H9 (cell line): ENCODE measurements around the gene IGDCC3. TPM values are rescaled to one million over a fixed set of nuclear protein-coding genes. Genes with fewer than 3 reads are reported as not detected.
A peak's percentile ranks its signal among the peaks of the same experiment; 100 is the strongest.

ENCODE experiments used
- DNase-seq: peaks from one replicate; pipeline ENCODE4 v3.0.0-alpha.2; 2017
- H2AFZ ChIP-seq: one replicate; pipeline ENCODE4 v1.6.1; 2013; ENCODE audit warnings: mild to moderate bottlenecking, low read length, control low read depth, moderate library complexity
- H2AK5ac ChIP-seq: 2 replicates; pipeline ENCODE4 v1.6.1; 2013; ENCODE audit warnings: low read length, control low read depth, mixed read lengths; ENCODE audit not compliant: insufficient read length
- H2BK120ac ChIP-seq: one replicate; pipeline ENCODE4 v1.6.1; 2013; ENCODE audit warnings: low read depth, mild to moderate bottlenecking, low read length, control low read depth, inconsistent platforms; ENCODE audit not compliant: poor library complexity, severe bottlenecking
- H2BK12ac ChIP-seq: 2 replicates; pipeline ENCODE4 v1.6.1; 2013; ENCODE audit warnings: low read length, control low read depth, mixed read lengths, low read depth; ENCODE audit not compliant: insufficient read length
- H2BK15ac ChIP-seq: 2 replicates; pipeline ENCODE4 v1.6.1; 2013; ENCODE audit warnings: low read depth, low read length, control low read depth
- H2BK20ac ChIP-seq: one replicate; pipeline ENCODE4 v1.6.1; 2013; ENCODE audit warnings: low read depth, mild to moderate bottlenecking, low read length, control low read depth, inconsistent platforms; ENCODE audit not compliant: poor library complexity, severe bottlenecking
- H2BK5ac ChIP-seq: 2 replicates; pipeline ENCODE4 v1.6.1; 2013; ENCODE audit warnings: low read length, control low read depth, mixed read lengths; ENCODE audit not compliant: insufficient read length
- H3K14ac ChIP-seq: 2 replicates; pipeline ENCODE4 v1.6.1; 2013; ENCODE audit warnings: low read length, control low read depth; ENCODE audit not compliant: insufficient read depth
- H3K18ac ChIP-seq: 2 replicates; pipeline ENCODE4 v1.6.1; 2013; ENCODE audit warnings: low read depth, mild to moderate bottlenecking, mixed read lengths, low read length, control low read depth; ENCODE audit not compliant: insufficient read length
- H3K23ac ChIP-seq: 2 replicates; pipeline ENCODE4 v1.6.1; 2013; ENCODE audit warnings: low read length, control low read depth, mixed read lengths, low read depth; ENCODE audit not compliant: insufficient read length
- H3K23me2 ChIP-seq: 2 replicates; pipeline ENCODE4 v1.6.1; 2013; ENCODE audit warnings: low read depth, mild to moderate bottlenecking, mixed read lengths, low read length, control low read depth; ENCODE audit not compliant: insufficient read length, poor library complexity, severe bottlenecking
- H3K27ac ChIP-seq: 2 replicates; pipeline ENCODE4 v1.5.1; 2013; ENCODE audit warnings: low read length, control low read depth, mixed read lengths, low read depth; ENCODE audit not compliant: insufficient read length
- H3K27me3 ChIP-seq: 2 replicates; pipeline ENCODE4 v1.6.1; 2013; ENCODE audit warnings: low read length, control low read depth, inconsistent platforms; ENCODE audit not compliant: insufficient read depth
- H3K4ac ChIP-seq: 2 replicates; pipeline ENCODE4 v1.6.1; 2013; ENCODE audit warnings: low read depth, mild to moderate bottlenecking, control low read depth, inconsistent platforms, low read length, moderate library complexity
- H3K4me1 ChIP-seq: 2 replicates; pipeline ENCODE4 v1.6.1; 2013; ENCODE audit warnings: low read length, control low read depth, inconsistent platforms; ENCODE audit not compliant: insufficient read depth
- H3K4me2 ChIP-seq: 2 replicates; pipeline ENCODE4 v1.6.1; 2013; ENCODE audit warnings: low read length, control low read depth, mixed read lengths; ENCODE audit not compliant: insufficient read length, insufficient read depth
- H3K56ac ChIP-seq: 2 replicates; pipeline ENCODE4 v1.6.1; 2013; ENCODE audit warnings: low read depth, mild to moderate bottlenecking, mixed read lengths, low read length, control low read depth; ENCODE audit not compliant: insufficient read length
- H3K79me1 ChIP-seq: 2 replicates; pipeline ENCODE4 v1.6.1; 2013; ENCODE audit warnings: low read depth, mild to moderate bottlenecking, moderate library complexity, low read length, control low read depth, inconsistent platforms; ENCODE audit not compliant: insufficient read depth, poor library complexity, severe bottlenecking
- H3K79me2 ChIP-seq: 2 replicates; pipeline ENCODE4 v1.6.1; 2013; ENCODE audit warnings: low read length, control low read depth, inconsistent platforms; ENCODE audit not compliant: insufficient read depth
- H3K9ac ChIP-seq: 2 replicates; pipeline ENCODE4 v1.6.1; 2013; ENCODE audit warnings: low read length, control low read depth, mixed read lengths; ENCODE audit not compliant: insufficient read length; ENCODE audit errors: extremely low read depth
- H3K9me3 ChIP-seq: one replicate; pipeline ENCODE4 v1.6.1; 2013; ENCODE audit warnings: low read depth, low read length, inconsistent platforms; ENCODE audit not compliant: control insufficient read depth
- H3T11ph ChIP-seq: one replicate; pipeline ENCODE4 v1.6.1; 2013; ENCODE audit warnings: mild to moderate bottlenecking, low read length, control low read depth, inconsistent platforms
- H4K20me1 ChIP-seq: one replicate; pipeline ENCODE4 v1.6.1; 2013; ENCODE audit not compliant: control insufficient read depth, insufficient read length, insufficient read depth
- H4K5ac ChIP-seq: 2 replicates; pipeline ENCODE4 v1.6.1; 2013; ENCODE audit warnings: low read depth, mild to moderate bottlenecking, mixed read lengths, low read length, control low read depth; ENCODE audit not compliant: insufficient read length
- H4K8ac ChIP-seq: replicated peaks from 2 replicates; pipeline ENCODE4 v1.6.1; 2013; ENCODE audit warnings: low read length, control low read depth, mixed read lengths, low read depth; ENCODE audit not compliant: insufficient read length
- H4K91ac ChIP-seq: 2 replicates; pipeline ENCODE4 v1.6.1; 2013; ENCODE audit warnings: low read depth, mild to moderate bottlenecking, moderate library complexity, mixed read lengths, low read length, control low read depth; ENCODE audit not compliant: insufficient read length
- H3K27ac Mint-ChIP-seq, 3 experiments: 2 replicates in 2 of 3; 3 replicates in 1 of 3; pipeline ENCODE4 v1.8.0; 2020 to 2021; ENCODE audit warnings: mixed read lengths in 3 of 3, mild to moderate bottlenecking in 1 of 3, moderate library complexity in 1 of 3
- H3K27me3 Mint-ChIP-seq: 2 replicates; pipeline ENCODE4 v1.8.0; 2021; ENCODE audit warnings: low read depth, mild to moderate bottlenecking, moderate library complexity, mixed read lengths
- H3K36me3 Mint-ChIP-seq, 3 experiments: 2 replicates in 2 of 3; 3 replicates in 1 of 3; pipeline ENCODE4 v1.8.0; 2020 to 2021; ENCODE audit warnings: low read depth in 3 of 3, mixed read lengths in 3 of 3; ENCODE audit not compliant: insufficient read depth in 1 of 3
- H3K4me1 Mint-ChIP-seq, 2 experiments: 2 replicates each; pipeline ENCODE4 v1.8.0; 2020; ENCODE audit warnings: mixed read lengths in 2 of 2
- H3K4me3 Mint-ChIP-seq, 2 experiments: 2 replicates in 1 of 2; 3 replicates in 1 of 2; pipeline ENCODE4 v1.8.0; 2020 to 2021; ENCODE audit warnings: mild to moderate bottlenecking in 2 of 2, mixed read lengths in 2 of 2, moderate library complexity in 1 of 2
- H3K9me3 Mint-ChIP-seq, 2 experiments: 2 replicates in 1 of 2; 3 replicates in 1 of 2; pipeline ENCODE4 v1.8.0; 2020; ENCODE audit warnings: mild to moderate bottlenecking in 2 of 2, mixed read lengths in 2 of 2, moderate library complexity in 1 of 2
- CTCF ChIP-seq: fragments of 200-600 bp; sonication (generic); conservative IDR thresholded peaks from 3 replicates; pipeline ENCODE4 v1.8.0; 2021; ENCODE audit warnings: antibody characterized with exemption, mild to moderate bottlenecking
- WGBS: extraction: QIAGEN DNeasy Blood & Tissue Kit; methylation state at CpG from one replicate; pipeline ENCODE4 v1.1.7; 2013; ENCODE audit warnings: missing lambda C conversion rate, low lambda C conversion rate, mixed read lengths; ENCODE audit not compliant: insufficient read length; ENCODE audit errors: extremely low coverage; 5-methylcytosine and 5-hydroxymethylcytosine counted together
- total RNA-seq: library from RNA; stranded (reverse); gene quantifications from 2 replicates; pipeline ENCODE4 v1.2.1, GENCODE V29; 2021

IGDCC3 gene
- total RNA-seq, 1 experiment from 2014 or later: 18.9 TPM

GRCh38 chr15:65374821-65375401 lies 2.9 kb downstream of the IGDCC3 start:
- DNase-seq: peak; percentile 24
- Histone ChIP-seq H4K5ac (no peak overlapping the region), H3K4me1 (peaks cover 4% of the 10 kb centered on the region; the same call in 1 of the 2 replicates), H2AFZ (no peak overlapping the region), H3K4ac (no peak overlapping the region), H3T11ph (no peak overlapping the region), H2BK15ac (no peak overlapping the region), H3K79me1 (no peaks in the 10 kb centered on the region), H3K56ac (no peak overlapping the region), H3K23ac (no peak overlapping the region), H4K8ac (no peak overlapping the region), H3K27me3 (no peaks in the 10 kb centered on the region; the same call in 1 of the 2 replicates), H2AK5ac (no peak overlapping the region), H3K27ac (no peak overlapping the region), H3K23me2 (peaks cover 8% of the 10 kb centered on the region), H3K18ac (no peak overlapping the region), H3K4me2 (no peak overlapping the region), H3K14ac (no peak overlapping the region), H4K91ac (no peak overlapping the region), H3K9ac (no peak overlapping the region), H2BK20ac (no peak overlapping the region), H2BK120ac (no peak overlapping the region), H4K20me1 (no peaks in the 10 kb centered on the region), H2BK12ac (no peak overlapping the region), H3K79me2 (no peaks in the 10 kb centered on the region; the same call in 1 of the 2 replicates), H2BK5ac (no peak overlapping the region), H3K9me3 (no peaks in the 10 kb centered on the region)
- Mint-ChIP-seq H3K9me3 (no peaks in the 10 kb centered on the region), H3K4me1 (peaks cover 32 to 45% of the 10 kb centered on the region in 2 experiments), H3K27ac (no peak overlapping the region), H3K4me3 (no peak overlapping the region), H3K36me3 (peaks cover 19 to 24% (median 22%) of the 10 kb centered on the region in 3 experiments; a peak in 6 of 7 replicates), H3K27me3 (peaks cover 35% of the 10 kb centered on the region)
- TF ChIP-seq CTCF: no peak
- no CpG with 5 or more reads among the region's 14 CpGs for WGBS
